GM19372 (cell line): ENCODE measurements around the gene SLC9C2.
"Not testable (repeated sequence)": the region's sequence is repeated elsewhere in the genome, so short reads cannot be mapped to it uniquely, and the experiment has no call there.

Experiments
- ATAC-seq: cut with Tn5 transposase; IDR thresholded peaks from one replicate; pipeline ENCODE4 v1.9.1; 2021; ENCODE audit warnings: mild to moderate bottlenecking, low read depth, moderate library complexity; ENCODE audit not compliant: unreplicated experiment

Gene SLC9C2

GRCh38 chr1:173462666-173463065, 140.2 kb downstream of the SLC9C2 start:
- not testable (repeated sequence) for ATAC-seq

- ATAC-seq: no peak
Measured at GRCh38 chr1:173459885-173460284, 143.0 kb downstream of the SLC9C2 start.

- ATAC-seq: no peak
Measured at GRCh38 chr1:173454966-173455524, 147.8 kb downstream of the SLC9C2 start.

- ATAC-seq: no peak
Measured at GRCh38 chr1:173453982-173454381, 148.9 kb downstream of the SLC9C2 start.

GRCh38 chr1:173451981-173452380, 150.9 kb downstream of the SLC9C2 start:
- no peak for ATAC-seq
